Astrocyte of the hippocampus (primary cell): ENCODE results near the gene NCAPD3.

Source experiments
- DNase-seq: peaks from one replicate; pipeline ENCODE4 v3.0.0; 2011; ENCODE audit warnings: low read depth, low spot score

NCAPD3 gene

DNA sequence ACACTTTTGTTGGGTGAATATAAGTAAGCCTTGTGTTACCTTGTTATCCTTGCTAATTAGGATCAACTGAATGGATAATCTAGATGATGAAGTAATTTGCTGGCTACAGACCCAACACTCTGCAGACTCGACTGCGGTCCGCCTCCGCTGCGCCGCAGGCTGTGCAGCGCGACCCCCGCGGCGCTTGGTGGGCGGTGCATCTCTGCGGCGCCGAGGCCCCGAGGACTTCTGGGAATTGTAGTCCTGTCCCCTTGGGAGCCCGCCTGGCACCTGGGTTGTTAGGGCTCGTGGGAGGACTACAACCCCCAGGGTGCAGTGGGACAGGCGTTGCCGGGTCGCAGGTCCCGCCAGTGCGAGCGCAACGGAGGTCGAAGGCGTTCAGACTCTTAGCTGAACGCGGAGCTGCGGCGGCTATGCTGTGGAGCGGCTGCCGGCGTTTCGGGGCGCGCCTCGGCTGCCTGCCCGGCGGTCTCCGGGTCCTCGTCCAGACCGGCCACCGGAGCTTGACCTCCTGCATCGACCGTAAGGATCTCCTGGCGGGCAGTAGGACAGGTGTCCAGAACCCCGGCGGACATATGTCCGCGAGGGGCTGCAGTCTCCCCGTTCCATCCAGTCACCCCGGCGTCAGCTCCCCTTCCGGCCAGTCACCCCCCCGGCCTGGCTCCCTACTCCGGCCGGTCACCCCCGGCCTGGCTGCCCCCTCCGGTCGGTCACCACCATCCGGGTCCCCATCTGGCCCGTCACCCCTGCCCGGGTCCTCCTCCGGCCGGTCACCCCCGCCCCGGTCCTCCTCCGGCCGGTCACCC lies 29.6 kb upstream of the NCAPD3 start, which contains the start of the genes ACAD8 and THYN1:
TSS of gene ACAD8 (plus strand) at position 381 of the 806 bp plus-strand sequence. CDS start at position 414, 33 bp downstream.
TSS of gene THYN1 (minus strand) at position 165 of the 806 bp plus-strand sequence. CDS start 470 bp downstream, outside the sequence.
- peak; percentile 98 for DNase-seq

DNA sequence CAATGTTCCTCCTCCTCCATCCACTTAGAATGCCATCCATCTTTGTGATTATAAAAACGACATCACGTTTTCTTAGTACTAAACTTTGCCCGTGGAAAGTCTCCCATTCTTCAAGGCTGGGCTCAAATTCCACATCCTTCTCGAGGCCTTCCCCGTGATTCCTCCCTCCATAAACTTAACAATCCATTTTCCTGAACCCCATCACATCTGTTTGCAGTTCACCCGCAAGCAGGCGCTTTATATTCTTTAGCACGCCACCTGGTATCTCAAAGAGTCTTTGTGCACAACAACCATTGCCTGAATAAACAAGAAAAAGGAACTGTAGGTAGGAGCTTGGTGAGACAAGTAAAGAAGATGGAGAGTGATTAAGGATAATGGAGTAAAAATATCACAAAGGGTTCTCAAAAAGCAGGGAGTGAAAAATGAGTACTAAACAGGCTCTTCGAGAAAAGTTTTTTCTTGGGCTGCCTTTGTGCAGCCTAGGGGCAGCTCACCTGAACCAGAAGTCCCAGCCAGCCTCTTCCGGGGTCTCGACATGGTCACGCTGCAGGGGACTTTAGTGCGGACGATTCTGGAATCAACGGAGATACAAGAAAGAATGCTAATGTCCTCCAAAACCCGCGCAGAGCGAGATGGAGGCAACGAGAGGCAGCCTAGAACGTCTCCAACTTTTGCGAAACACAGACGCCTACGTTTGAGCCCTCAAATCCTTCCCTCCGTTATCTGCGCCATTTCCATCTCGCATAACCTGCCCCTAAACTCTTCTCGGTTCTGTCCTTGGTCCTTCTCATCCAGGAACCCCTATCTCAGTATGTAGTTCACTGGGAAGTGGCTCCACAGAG lies 28.8 kb upstream of the NCAPD3 start:
- DNase-seq = peak; percentile 13

DNA sequence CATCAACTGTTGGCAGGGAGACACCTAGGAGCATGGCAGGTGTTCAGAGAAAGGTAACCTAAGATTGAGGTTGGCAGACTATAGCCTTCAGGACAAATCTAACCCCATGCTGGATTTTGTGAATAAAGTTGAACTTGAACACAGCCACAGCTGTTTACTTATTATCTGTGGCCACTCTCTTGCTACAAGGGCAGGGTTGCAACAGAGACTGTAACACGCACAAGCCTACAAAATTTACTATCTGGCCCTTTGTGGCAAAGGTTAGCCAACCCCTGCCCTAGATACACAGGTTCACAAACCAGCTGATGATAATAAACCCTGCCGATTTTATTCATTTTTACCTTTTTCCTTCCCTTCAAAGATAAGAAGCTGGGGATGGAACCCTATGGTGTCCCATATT lies 26.9 kb upstream of the NCAPD3 start:
- no peak for DNase-seq

DNA sequence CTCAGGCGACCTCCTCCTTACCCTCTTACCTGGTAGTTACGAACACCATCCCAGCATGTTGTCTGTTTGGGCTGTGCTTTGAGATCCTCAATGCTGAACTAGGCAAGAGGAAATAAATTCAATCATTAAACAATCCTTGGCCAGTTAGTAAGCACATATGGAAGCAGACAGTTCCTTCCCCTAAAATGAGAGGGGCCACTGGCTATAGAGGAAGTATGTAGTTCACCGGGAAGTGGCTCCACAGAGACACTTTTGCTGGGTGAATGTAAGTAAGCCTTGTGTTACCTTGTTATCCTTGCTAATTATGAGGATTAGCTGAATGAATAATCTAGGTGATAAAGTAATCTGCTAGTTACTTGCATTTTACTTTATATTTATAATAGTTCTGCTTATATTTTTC lies 26.5 kb upstream of the NCAPD3 start:
- no peak for DNase-seq

DNA sequence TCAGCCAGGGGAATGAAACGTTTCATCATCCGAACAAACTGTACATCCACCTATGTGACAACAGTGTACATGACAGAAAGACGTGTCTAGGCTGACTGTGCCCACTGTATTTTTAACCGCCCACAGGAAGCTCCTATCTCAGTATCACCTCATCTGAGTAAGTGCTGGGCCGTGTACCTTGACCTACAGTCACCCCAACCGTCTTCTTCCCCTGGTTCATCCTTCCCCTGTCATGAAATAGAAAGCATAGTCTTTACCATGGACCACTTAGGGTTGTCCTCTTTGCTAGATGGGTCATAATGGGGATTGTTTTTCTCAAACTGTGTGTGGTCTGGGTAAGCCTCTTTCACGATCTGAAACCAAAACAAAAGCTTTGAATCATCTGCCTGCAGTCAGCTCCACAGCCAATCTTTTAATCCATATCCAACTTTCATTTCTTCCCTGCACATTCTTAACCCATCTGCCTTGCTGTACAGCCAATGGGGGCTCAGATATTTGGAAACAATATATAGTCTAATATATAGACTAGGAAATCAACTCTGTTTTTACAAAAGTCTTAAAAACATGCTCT lies 25.2 kb upstream of the NCAPD3 start:
- no peak for DNase-seq

DNA sequence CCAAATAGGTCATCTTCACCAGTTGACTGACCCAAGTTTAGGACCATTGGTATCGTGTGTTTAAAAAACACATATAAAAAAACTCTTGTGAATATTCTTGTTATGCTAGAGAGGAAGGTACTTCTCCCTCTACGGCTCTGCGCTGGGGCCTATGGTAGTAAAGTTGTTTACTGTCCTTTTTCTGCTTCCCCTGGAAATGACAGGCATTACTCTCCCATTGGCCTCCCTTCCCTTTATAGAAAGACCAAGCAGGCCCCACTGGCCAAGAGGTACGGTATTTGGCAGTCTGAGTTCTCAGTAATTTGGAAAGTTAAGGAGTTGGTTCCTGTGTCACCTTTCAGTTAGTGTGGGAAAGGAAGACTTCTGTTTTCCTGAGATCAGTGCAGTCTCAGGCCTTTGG lies 22.9 kb upstream of the NCAPD3 start:
- no peak for DNase-seq

DNA sequence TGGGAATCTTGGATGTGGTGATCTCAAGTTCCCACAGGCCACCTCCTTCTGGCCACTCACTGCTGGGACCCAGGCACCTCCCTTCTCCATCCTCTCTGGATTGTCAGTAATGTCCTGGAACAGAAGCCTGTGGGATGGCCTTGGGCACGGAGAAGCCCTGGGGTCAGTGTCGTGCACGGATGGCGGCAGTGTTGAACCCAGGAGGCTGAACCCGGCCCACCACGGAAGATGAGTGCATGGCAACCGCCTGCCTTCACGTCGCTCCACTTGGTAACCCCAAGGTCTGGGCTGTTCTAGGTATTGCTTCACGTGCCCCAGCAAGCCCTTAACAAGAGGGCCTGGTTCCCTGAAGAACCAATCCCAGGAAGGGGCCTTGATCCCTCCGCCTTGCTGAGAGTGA lies 22.3 kb upstream of the NCAPD3 start:
- DNase-seq = no peak

DNA sequence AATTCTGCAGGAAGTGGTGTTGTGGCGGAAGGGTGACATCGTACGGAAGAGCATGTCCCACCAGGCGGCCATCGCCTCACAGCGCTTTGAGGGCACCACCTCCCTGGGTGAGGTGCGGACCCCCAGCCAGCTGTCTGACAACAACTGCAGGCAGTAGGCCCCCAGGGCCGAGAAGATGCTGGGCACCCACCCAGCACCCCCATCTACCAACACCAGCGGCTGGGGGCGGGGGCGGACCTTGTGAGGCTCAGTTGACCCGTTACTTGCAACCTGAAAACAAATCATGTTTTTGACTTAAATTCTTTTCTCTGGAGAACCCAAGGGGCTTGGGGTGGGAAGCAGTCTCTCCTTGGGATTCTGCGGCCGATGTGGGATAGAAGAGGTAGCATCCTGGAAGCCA lies 21.7 kb upstream of the NCAPD3 start:
- DNase-seq = no peak

DNA sequence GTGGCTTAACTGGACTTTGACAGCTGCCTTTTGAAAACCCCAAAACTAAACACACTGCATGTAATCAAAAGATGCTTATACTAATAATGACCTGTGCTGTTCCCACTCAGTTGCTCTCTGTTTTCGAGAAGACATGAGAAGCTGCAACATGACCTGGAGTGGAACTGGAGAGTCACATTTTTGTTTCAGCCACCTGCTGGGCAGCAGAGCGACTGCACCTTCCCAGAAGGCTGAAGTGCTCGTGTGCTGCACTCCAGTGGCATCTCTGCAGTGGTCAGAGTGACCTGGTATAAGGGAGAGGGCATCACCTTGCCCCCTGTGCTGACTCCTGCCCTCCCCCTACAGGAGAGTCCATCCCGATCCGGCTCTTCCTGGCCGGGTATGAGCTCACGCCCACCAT lies 20.8 kb upstream of the NCAPD3 start:
- DNase-seq = peak; percentile 48

DNA sequence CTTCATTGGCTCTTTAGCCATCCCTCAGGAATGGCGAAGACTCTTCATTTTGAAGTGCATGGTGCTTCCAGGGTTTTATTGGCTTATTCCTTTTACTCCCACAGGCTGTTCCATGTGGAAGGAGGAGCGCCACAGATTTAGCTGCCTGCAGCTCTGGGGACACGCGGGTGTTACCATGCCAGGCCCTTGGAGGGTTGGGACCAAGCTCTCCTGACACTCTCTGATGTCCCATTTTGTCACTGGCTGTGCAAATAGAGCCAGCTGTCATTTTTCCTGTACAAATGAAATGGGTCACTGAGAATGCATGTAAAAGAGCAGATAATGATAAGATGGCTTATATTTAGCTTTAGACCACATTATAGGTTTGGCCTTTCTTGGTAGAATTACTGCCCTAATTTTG lies 20.1 kb upstream of the NCAPD3 start:
- DNase-seq = no peak

DNA sequence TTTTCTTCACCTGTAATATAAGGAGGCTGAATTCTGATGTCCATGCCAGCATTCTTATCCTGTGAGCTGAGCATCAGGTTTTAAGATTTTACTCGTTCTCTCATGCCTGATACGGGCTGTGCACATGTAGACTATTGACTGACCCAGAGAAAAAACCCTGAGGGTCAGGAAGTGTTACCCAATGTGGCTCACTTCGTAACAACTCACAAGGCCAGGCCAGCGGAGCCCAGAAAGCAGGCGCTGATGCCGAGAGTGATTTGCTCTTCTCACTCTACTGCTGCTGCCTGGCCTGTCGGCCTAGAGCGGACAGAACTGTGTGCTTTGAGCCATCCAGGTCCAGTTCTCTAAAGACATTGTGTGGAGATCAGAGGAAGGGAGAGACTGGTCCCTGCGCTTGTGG lies 18.6 kb upstream of the NCAPD3 start:
- no peak for DNase-seq

DNA sequence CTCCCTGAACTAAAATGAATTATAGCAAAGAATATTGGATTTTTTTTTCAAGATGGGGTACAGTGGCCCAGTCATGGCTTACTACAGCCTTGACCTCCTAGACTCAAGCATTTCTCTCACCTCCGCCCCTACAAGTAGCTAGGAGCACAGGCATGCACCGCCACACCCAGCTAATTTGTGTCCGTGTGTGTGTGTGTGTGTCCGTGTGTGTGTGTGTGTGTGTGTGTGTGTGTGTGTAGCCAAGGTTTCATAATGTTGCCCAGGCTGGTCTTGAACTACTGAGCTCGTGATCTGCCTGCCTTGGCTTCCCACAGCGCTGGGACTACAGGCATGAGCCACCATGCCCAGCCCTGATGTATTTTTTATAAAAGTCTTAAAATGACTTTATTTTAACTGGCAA lies 16.8 kb upstream of the NCAPD3 start:
- no peak for DNase-seq

DNA sequence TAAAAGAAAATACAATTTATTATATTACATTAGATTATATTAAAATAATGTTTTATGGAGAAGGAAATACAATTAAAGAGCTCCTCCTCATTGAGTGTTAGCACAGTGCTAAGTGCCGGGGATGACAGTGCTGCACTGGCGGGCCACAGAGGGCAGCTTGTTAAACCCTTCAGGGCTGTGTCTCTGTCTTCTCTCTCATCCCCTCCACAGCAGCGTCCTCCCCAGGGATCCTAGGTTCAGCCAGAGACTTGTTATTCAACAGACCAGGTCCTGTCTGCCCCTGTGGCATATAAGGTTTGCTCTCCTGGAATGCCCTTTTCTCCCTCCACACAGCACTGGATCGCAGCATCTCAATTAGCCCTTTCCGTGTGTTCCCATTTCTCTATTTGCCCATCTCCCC lies 15.2 kb upstream of the NCAPD3 start:
- DNase-seq = no peak

DNA sequence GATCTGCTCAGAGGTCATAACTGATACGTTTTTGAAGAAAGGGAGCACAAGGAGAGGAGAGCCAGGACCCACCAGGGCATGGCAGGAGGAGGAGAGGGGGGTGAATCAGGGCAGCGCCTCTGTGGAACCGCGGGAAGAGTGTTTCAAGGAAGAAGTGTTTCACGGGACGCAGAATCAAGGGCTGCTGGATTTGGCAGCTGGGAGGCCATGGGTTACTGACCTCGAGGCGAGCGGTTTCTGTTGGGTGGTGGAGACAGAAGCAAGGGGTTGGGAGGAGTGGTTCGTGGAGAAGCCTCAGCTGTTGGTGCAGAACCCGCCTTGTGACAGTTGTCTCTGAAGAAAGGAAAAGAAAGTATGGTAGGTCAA lies 13.8 kb upstream of the NCAPD3 start:
- no peak for DNase-seq

DNA sequence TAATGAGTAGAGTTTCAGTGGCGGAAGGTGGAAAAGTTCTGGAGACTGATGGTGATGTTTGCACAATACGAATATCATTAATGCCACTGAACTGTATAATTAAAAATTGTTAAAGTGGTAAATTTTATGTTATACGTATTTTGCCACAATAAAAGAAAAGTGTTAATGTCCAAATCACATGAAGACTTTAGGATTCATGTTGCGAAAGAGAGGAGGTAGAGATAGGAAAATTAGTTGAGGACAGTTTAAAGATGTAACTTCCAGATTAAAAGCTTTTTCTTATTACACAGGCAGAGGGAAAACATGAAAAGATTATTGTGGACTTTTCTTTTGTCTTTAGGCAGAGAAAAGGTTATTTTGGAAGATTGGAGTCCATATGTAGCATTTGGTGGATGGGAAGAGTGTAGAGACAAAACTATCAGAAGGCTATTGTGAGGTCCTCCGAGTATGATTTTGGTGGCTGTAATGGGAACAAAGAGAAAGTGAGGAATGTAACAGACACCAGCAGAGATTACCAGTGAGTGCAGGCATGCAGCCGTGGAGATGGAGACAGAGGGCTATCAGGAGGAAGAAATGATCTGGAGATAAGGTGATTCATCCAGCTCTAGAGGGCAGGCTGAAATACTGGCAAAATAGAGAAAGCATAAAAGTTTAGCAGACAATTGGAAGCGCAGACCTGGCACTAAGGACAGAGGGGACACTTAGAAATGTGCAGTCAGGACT lies 13.2 kb upstream of the NCAPD3 start:
- DNase-seq = no peak

DNA sequence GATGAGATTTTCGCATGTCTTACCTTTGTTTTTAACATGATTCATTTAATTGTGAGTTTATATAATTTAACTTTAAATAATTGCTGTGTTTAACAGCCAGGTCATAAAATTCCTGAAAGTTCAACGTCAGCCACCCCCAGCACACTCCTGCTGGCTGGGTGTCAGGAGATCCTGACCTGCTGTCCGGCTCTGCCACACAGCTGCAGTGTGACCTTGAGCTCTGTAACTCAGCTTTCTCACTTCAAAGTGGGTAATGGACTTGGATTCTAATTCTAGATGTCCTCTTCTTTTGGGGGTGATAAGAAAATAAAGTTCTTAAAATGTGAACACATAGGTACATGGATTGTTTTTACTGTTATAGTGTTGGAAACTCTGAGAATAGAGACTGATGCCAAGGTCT lies 11.6 kb upstream of the NCAPD3 start:
- no peak for DNase-seq

DNA sequence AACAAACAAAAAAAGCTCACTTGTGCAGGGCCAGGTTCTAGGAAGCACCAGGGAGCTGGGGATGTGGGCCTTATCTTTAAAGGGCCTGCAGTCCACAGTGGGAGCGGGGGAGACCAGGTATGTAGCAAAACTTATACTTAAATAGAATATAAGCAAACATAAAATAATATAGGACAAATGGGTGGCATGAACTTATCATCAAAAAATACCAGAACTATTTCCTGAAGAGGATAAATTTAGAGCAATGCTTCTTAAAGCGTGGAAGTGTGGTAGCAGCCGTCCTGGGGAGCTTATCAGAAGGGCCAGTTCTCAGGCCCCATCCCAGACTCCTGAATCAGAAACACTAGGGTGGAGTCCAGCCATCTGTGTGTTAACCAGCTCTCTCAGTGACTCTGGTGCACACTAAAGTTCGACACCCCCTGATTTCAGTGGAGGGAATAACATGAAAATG lies 10.0 kb upstream of the NCAPD3 start:
- no peak for DNase-seq

DNA sequence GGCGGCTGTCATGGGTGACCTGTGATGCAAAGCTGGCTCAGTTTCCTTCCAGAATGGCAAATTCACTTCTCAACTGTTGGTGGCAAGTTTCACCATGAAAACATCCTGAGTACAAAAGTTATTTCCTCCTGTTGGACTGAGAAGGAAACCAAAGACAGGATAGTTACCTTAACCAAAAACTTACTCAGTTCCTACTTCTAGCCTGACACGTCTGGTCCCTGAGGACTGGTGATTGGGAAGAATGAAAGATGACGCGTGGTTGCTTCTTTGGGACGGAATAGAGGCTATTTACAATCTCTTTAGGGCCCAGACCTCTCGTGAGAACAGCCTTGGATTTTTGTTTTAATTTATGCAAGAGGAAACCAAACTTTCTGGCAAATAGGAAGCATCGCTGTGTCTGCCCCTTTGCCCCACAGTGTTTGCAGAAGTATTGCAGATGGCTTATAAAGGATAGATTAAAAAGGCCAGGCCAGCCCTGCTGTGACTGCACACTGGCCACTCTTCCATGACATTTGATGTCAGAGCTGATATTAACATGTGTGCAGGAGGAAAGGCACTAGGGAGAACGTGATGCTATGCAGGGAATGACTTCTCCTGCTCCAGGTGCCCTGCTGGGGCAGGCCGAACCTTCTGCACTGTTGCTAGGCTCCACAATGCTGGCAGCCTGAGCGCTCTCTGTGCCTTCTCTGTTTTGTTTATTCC lies 8.3 kb upstream of the NCAPD3 start:
- no peak for DNase-seq

DNA sequence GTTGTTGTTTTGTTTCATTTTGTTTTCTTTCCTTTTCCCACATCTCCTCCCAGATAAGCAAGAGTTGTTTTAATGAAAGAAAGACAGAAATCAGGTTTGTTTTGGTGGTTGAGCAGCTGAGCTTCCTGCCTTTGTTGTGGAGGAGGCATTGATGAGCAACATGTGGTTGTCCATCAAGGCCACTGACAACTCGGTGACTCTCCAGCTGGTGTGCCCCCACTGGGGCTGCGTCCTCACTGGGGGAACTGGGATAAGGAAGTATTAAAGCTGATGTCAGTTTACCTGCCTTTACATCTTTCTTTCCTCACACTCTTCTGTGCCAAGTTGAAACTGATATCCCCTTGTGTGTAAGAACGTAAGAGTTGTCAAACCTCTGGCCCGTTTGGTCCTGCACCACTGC lies 6.6 kb upstream of the NCAPD3 start:
- DNase-seq = no peak

DNA sequence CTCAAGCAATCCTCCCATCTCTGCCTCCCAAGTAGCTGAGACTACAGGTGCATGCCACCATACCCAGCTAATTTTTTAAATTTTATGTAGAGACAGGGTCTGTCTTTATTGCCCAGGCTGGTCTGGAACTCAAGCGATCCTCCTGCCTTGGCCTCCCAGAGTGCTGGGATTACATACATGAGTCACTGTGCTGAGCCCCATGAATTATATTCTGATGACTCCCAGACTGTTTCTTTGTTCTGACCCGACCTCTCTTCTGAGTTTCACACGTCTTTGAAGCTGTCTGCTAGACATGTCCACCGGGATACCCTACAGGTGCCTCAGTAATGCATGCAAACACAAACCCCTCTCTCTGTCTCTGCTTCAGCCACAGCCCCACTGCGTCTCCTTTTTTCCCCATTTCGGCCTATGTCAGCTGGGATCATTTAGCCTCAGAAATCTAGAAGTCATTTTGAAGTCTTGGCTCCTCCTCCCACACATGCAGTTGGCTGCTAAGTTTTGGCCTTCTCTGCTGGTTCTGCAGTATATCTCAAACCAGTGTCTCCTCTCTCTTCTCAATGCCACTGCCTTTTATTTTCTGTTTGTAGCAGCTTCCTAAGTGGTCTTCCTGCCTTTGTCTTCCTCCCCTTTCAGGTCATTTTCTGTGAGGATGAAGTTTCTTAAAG lies 5.5 kb upstream of the NCAPD3 start:
- peak; percentile 5 for DNase-seq

DNA sequence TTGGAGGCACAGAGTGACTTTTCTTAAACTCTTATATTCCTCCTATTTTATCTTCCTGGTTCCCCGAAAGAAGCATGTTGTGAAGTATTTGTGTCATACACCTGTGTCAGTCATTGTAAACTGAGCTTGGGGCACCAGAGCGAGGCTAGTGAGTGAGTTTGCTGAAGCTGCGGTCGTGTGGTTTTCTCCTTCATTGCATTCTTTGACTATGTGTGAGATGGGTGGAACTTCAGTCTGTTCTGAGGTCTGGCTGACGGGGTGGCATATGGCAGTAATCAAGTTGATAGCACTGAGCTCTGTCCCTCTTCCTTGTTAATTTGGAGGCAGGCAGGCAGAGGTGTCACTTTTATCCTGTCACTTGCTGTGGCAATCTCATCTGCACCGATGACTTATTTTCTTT lies 4.9 kb upstream of the NCAPD3 start:
- peak; percentile 49 for DNase-seq
